Measurements from ENCODE around the gene TBC1D24.
"Not testable (repeated sequence)": the region's sequence is repeated elsewhere in the genome, so short reads cannot be mapped to it uniquely, and the experiment has no call there.

Gene TBC1D24

DNA sequence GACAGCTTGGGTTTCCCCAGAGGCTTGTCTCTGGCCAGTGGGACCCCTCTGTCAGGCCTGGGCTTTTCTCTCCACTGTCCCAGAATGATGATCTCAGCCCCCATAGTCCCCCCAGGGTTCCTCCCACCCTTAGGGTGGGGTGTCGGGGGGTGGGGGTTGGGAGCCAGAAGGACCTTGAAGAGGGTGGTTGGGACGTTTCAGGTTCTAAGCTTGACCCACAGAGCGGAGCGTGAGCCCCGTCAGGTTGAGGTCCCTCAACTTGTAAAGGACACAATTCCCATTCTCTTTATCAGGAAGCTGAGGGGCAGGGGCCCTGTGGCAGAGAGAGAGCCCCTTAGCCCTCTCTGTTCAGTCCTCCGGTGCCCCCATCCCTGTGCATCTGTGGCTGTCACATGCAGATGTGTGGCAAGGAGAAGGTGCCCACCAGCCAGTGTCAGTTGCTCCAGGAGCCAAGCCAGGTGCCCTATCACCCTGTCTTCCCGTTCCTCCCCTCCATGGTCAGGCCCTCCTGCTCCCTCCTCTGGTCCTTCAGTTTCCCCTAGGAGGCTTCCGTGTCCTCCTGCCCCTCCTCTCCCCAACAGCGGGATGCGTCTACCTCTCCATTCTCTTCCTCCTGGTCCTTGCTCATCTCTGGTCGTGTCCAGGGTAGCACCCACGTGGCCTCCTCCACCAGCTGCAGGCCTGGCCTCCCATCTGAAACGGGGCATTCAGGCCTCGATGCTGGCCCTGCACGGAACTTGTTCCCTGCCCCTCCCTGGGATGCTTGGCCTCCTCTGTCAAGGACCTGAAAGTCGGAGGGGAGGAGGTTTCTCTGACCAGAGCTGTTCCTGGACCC lies 5.3 kb upstream of the TBC1D24 start:
- DNase-seq: peak; percentile 27

DNA sequence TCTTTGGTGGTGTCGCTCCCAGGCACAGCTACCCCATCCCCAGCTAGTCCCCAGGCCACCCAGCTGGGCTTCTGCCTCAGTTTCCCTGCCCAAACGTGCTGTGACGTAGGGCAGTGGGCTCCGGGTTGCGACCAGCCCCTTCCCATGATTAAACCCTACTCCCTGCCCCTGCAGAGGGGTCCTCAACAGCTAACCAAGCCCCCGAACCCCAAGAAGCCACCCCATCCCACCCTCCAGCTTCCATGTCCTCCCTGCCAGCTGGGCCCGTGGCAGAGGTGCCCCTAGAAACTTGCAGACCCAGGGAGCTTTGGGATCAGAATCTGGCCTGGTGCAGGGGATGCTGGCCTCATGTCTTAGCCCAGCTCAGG lies 4.7 kb upstream of the TBC1D24 start:
- DNase-seq: no peak

DNA sequence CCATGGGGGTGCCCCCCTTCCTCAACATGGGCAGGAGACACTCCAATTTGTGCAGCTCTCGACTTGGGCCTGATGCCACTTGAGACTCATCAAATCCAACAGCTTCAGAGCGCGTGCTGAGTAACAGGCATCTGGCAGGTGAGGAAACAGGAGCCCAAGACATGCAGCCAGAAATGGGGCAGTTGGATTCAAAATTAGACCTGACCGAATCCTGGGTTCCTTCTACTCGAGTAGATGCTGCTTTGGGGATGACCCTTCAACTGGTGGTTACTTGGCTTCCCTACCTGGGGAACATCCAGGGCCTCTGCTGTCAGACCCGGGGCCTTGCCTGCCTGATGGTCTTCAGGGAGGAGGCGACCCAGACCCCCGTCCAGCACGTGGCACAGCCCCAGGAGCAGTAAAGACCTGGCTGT lies 4.3 kb upstream of the TBC1D24 start:
- DNase-seq: peak; percentile 44

DNA sequence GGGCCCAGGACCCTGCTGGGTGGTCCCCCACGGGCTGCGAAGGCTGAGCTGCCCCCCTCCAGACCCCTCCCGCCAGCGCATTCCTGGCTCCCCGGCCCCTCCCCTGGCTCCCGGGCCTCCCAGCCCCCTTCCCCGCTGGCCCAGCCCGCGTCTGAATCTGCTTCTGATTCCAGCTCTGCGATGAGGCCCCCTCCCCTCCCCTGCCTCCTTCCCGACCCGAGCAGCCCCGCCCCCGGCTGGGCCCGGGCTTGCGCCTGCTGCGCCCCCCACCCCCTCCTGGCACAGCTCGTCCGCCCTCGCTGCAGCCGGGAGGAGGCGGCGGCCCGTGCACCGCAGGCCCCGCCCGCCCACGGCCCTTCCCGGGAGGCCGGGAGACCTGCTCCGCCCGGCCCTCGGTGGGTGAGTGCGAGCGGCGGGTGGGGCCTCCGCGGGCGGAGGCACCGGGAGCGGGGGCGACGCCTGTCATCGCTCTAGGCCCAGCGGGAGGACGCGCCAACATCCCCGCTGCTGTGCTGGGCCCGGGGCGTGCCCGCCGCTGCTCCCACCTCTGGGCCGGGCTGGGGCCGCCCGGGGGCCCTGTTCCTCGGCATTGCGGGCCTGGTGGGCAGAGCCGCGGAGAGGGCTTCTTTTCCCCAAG lies 3.8 kb upstream of the TBC1D24 start, which contains the start of gene NTN3:
Gene NTN3 (plus strand): TSS at position 282 of the 637 bp plus-strand sequence. CDS start 405 bp downstream, outside the sequence.
- peak; percentile 61 for DNase-seq

DNA sequence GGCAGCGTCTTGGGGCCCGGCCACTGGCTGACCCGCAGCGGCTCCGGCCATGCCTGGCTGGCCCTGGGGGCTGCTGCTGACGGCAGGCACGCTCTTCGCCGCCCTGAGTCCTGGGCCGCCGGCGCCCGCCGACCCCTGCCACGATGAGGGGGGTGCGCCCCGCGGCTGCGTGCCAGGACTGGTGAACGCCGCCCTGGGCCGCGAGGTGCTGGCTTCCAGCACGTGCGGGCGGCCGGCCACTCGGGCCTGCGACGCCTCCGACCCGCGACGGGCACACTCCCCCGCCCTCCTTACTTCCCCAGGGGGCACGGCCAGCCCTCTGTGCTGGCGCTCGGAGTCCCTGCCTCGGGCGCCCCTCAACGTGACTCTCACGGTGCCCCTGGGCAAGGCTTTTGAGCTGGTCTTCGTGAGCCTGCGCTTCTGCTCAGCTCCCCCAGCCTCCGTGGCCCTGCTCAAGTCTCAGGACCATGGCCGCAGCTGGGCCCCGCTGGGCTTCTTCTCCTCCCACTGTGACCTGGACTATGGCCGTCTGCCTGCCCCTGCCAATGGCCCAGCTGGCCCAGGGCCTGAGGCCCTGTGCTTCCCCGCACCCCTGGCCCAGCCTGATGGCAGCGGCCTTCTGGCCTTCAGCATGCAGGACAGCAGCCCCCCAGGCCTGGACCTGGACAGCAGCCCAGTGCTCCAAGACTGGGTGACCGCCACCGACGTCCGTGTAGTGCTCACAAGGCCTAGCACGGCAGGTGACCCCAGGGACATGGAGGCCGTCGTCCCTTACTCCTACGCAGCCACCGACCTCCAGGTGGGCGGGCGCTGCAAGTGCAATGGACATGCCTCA lies 3.1 kb upstream of the TBC1D24 start:
- DNase-seq: peak; percentile 30

DNA sequence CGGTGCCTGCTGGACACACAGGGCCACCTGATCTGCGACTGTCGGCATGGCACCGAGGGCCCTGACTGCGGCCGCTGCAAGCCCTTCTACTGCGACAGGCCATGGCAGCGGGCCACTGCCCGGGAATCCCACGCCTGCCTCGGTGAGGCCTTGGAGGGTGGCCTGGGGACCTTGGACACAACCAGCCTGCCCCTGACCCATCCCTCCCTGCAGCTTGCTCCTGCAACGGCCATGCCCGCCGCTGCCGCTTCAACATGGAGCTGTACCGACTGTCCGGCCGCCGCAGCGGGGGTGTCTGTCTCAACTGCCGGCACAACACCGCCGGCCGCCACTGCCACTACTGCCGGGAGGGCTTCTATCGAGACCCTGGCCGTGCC lies 2.5 kb upstream of the TBC1D24 start:
- DNase-seq: no peak

DNA sequence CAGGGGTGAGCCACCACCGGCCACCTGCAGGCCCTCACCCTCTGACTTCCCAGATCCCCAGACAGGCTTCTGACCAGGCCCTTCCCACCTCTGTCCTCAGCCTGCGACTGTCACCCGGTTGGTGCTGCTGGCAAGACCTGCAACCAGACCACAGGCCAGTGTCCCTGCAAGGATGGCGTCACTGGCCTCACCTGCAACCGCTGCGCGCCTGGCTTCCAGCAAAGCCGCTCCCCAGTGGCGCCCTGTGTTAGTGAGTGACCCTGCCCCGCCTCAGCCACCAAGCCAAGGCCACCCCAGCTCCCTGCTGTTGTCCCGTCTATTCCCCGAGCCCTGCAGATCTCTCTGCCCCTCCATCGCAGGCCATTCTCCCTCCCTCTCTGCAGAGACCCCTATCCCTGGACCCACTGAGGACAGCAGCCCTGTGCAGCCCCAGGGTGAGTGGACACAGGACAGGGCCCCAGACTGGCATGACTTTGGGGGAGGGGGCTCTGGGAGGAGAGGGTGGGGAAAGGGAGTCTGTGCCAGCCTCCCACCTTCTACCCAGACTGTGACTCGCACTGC lies 2.0 kb upstream of the TBC1D24 start:
- no peak for DNase-seq

DNA sequence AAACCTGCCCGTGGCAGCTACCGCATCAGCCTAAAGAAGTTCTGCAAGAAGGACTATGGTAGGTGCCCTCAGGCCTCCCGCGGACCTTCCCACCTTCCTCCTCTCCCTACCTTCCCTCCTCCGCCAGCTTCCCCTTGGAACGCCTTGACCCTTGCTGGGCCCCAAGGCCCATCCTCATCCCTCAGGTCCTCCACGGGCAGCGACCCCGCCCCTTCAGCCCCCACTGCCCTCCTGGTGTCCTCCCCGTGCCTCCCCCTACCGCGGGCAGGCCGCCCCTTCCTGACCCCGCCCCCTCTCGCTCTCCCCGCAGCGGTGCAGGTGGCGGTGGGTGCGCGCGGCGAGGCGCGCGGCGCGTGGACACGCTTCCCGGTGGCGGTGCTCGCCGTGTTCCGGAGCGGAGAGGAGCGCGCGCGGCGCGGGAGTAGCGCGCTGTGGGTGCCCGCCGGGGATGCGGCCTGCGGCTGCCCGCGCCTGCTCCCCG lies 1.4 kb upstream of the TBC1D24 start:
- peak; percentile 32 for DNase-seq

DNA sequence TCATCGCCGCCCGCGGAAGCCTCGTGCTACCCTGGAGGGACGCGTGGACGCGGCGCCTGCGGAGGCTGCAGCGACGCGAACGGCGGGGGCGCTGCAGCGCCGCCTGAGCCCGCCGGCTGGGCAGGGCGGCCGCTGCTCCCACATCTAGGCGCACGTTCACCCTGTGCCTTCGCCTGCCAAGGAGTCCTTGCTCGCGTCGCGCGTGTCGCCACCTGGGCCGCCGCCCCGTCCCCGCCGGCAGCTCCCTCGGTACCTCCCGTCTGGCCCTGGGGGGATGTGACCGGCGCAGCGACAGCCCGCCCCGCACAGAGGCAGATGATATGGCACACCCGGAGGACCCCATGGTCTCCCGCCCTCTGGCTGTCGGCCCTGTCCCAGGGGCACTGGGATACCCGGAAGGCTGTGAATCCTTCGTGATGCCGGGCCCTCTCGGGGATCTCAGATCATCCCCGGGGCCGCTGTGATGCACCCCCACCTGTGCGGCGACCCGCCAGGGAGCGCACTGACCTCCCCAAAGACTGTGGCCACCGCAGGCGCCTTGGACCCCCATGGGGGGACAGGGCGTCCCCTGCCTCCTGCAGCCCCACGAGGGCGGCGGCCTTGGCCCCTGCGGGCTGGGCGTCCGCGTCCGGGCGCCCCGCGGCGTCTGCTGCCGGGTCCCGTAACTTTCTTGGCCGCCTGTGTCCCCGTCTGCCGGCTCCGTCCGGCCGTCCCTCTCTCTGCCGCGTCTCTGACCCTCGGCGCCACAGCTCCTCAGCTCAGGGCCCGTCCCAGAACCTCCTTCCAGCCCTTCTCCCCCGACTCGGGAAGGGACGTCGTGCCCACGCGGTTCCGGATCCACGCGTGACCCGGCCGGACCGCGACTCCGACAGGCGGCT lies 689 bp upstream of the TBC1D24 start:
- peak; percentile 75 for DNase-seq

DNA sequence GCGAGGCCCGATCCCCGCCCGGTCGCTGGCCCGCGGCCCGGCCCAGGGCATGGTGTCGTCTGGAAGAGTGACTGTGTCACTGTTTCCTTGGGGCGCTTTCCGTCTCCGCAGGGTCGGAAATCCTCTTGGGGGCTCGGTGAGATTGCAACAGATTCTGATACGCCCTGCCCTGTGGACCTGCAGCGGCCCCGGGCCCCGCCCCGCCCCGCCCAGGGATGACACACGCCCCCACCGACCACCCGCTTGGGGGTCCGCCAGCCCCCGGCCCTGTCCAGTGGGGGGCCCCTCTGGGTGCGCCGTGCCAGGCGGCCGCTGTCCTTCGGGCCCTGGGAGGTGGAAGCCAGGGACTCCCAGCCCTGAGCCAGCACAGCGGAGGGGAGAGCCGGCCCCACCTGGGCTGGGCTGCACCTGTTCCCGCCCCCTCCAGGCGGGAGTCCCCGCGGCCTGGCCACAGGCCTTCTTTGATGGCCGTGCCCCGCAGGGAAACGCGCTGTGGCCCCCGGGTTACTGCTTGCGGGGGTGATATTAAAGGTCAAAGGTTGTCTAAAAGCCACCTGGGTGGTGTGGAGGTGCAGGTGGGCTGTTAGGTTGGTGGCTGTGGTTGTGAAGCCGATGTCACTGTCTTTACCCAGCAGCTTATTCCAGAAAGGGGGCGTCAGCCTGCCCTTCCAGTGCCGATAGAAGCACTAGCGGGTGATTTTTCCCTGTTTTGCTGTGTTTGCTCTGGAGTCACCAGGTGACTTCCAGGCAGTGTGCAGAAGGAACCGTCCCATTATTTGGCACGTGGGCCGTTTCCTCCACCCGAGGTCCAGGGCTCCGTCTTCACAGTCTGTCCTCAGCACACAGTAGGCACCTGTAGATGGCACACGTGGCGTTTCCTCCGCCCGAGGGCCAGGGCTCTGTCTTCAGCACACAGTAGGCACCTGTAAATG lies 752 bp downstream of the TBC1D24 start:
- DNase-seq: peak; percentile 66

DNA sequence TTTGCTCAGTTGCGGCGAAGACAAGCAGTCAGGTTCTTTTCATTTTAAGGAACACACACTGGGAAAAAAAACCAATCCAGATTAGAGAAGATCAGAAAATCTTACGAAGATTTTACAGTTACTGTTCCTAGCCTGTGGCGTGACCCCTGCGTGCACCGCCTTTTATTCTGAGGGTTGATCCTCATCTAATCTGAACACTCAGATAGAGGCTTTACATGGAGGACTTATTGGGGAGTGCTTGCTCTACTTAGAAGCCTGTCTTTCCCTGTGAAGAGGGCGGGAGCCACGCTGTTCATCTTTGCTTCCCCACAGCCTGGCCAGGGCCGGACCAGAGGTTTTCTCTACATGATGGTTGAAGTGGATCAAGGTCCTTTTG lies 1.4 kb downstream of the TBC1D24 start:
- no peak for DNase-seq

DNA sequence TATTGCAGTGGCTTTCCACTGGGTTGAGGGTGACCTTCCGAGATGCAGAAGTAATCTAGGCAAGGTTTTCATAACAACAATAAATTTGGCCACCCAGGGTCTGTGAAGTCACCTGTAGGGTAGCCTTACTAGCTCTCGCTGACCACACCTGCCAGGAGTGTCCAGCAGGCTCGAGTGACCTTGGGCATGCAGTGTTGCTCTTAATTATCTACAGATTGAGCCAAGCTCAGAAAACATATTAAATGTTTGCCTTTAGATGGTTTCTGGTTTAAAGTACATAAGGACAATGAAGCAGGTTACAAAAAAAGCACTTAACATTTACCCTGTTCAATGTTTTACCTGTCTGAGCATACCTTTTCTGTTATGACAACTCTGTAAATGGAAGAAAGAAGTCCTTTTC lies 1.8 kb downstream of the TBC1D24 start:
- no peak for DNase-seq

DNA sequence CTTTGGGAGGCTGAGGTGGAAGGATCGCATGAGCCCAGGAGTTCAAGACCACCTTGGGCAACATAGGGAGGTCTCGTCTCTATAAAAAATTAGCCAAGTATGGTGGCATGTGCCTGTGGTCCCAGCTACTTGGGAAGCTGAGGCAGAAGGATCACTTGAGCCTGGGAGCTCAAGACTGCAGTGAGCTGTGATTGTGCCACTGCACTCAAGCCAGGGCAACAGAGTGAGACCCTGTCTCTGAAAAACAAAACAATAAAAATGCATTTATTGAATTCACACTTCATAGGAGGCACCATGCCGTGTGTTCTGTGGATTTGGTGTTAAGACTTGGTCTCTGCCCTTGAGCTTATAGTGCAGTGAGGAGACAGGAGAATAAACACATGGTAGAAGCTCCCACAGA lies 2.4 kb downstream of the TBC1D24 start:
- DNase-seq: no peak

DNA sequence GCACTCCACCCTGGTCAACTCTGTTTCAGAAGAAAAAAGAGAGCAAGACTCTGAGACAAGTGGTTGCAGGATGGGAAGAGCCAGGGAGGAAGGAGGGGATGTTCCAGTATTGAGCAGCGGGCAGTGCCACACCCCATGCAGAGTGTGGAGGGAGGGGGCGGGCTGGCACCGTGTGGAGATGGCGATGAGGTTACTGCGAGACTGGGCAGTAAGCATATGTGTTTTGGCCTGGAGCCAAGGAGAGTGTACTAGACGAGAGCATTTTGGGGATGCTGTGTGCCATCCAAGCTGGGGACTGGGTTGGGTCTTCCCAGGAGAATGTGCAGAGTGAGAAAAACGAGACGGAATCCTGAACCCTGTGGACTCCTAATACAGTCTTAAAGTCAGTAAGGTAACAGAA lies 3.4 kb downstream of the TBC1D24 start:
- peak; percentile 76 for DNase-seq

DNA sequence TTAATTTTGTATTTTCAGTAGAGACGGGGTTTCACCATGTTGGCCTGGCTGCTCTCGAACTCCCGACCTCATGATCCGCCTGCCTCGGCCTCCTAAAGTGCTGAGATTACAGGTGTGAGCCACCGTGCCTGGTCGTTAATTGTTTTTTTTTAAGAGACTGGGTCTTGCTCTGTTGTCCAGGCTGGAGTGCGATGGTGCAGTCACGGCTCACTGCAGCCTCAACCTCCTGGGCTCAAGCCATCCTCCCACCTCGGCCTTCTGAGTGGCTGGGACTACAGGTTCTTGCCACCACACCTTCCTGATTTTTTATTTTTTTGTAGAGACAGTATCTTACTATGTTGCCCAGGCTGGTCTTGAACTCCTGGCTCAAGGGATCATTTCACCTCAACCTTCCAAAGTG lies 5.1 kb downstream of the TBC1D24 start:
- not testable (repeated sequence) for DNase-seq

DNA sequence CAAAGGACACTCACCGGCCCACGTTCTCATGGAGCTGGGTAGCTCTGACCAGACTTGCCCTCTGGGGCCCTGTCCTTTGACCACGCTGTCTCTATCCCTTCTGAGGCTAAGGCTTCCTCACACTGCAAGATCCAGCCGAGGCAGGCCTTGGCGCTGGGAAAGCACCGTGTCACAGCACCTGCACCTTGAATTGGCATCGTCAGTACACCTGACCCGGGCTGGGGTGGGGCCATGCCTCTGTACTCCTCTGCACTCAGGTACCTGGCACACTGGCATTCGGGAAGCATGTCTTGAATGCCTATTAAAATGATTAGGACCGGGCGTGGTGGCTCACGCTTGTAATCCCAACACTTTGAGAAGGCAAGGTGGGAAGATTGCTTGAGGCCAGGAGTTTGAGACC lies 6.0 kb downstream of the TBC1D24 start:
- no peak for DNase-seq

DNA sequence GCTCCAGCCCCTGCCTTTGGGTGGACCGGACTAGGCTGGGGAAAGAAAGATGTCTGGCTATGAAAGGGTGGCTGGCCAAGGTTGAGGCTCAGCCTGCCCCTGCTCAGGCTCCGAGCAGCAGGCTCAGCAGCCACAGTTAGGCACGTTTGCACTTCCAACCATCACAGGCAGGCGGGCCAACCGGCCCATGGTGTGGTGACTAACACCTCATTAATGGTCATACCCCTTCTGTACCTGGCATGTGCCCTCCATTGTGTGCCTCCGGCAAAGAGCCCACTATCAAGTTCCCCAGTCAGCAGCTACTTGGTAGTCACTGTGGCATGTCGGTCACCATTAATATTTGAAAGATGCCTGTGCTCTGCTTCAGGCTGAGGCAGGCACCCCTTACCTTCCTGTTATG lies 6.7 kb downstream of the TBC1D24 start:
- no peak for DNase-seq

DNA sequence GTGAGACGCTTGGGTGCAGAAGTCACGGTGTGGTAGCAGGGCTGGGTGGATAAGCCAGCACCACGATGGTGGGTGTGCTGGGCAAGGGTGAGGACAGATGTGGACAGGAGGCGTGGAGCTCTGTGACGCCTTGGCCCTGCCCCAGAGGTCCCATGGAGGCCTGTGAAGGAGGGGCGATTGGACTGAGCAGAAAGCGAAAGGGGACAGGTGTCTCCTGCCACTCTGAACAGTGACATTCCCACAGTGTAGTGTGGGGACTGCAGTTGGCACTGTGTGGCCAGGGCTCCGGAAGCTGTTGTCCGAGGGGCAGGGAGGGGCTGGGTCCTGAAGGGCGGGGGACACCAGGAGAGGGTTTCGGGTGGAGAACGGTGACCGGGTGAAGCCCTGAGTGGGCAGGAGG lies 7.3 kb downstream of the TBC1D24 start:
- no peak for DNase-seq

DNA sequence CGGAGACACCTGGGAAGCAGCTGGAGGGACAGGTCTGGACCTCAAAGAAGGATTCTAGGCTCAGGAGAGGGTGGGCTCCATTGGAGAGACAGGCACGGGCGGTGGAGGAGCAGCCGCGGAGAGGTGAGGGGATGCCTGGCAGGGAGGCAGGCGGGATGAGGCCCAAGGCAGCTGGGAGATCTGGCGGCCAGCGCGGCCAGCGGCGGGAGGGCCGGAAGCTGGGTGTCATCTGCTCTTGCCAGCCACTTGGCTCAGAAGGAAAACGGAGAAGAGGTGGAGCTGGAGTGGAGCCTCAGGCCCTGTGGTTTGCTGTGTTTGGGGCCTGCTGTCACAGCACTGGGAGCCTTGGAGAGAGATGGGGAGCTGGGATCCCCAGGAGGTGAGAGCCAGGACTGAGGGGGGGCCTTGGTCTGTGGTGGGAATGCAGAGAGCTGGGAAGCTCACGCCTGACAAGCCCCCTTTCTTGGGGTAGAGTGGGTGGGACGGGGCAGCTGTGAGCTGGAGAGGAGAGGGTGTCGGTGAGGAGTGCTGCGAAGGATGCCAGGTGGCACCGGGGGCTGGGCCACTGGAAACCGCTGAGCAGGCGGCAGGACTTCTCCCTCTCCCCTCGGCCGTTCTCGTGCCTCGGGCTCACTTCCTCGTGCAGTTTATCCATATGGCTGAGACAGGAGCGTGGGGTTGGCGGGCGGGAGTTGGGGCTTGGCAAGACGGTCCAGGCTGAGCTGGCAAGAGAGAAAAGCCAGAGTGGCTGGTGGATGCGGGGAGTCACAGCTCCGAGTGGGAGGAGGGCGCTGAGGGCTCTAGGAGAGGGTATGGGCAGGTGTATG lies 8.0 kb downstream of the TBC1D24 start:
- DNase-seq: no peak
